Endothelial cell of umbilical vein (primary cell): ENCODE results near the gene LCLAT1. TPM values are rescaled to one million over a fixed set of nuclear protein-coding genes. Genes with fewer than 3 reads are reported as not detected.

Source experiments
- BruUV-seq: library from RNA; stranded (reverse); fragments of 400-500 nt; replicated peaks from 2 replicates; lab custom pipeline; 2021; lab: Mats Ljungman, UMichigan
- CTCF ChIA-PET: fragments of 300-600, 350-600 bp; sonication (Branson Sonifier 250); formaldehyde crosslinking; loops from one replicate; lab custom pipeline; 2021; ENCODE audit warnings: antibody characterized with exemption, inconsistent platforms; lab: Charles Lee
- POLR2A ChIA-PET: fragments of 300-600, 350-600 bp; sonication (Branson Sonifier 250); formaldehyde crosslinking; loops from one replicate; lab custom pipeline; 2021; ENCODE audit warnings: antibody characterized with exemption, inconsistent platforms; lab: Charles Lee
- DNase-seq: peaks from one replicate; pipeline ENCODE4 v3.0.0-alpha.2; 2011; ENCODE audit warnings: low read depth, low spot score
- FAIRE-seq: peaks from 2 replicates; lab custom pipeline; 2011; peaks lifted over from hg19 to GRCh38; lab: Jason Lieb, UNC
- H2AFZ ChIP-seq: 2 replicates; pipeline ENCODE4 v1.6.0; 2012; ENCODE audit warnings: low read depth, low read length, control low read depth, inconsistent platforms
- H3K27ac ChIP-seq: 2 replicates; pipeline ENCODE4 v1.5.1; 2011; ENCODE audit warnings: low read depth, mild to moderate bottlenecking, control low read depth, low read length, moderate library complexity; ENCODE audit not compliant: insufficient read depth
- H3K27me3 ChIP-seq, 2 experiments: 2 replicates each; pipeline versions ENCODE4 v1.6.0 to v1.6.1; 2011; ENCODE audit warnings: low read length in 2 of 2, mixed read lengths in 1 of 2; ENCODE audit not compliant: control insufficient read depth in 2 of 2, insufficient read depth in 2 of 2
- H3K36me3 ChIP-seq, 2 experiments: 2 replicates in 1 of 2; 3 replicates in 1 of 2; pipeline ENCODE4 v1.5.1; 2011; ENCODE audit warnings: low read length in 2 of 2, mild to moderate bottlenecking in 1 of 2, moderate library complexity in 1 of 2; ENCODE audit not compliant: control insufficient read depth in 2 of 2, insufficient read depth in 2 of 2; ENCODE audit errors: extremely low read depth in 1 of 2
- H3K4me1 ChIP-seq: 3 replicates; pipeline ENCODE4 v1.5.1; 2011; ENCODE audit warnings: mild to moderate bottlenecking, low read length; ENCODE audit not compliant: control insufficient read depth, insufficient read depth; ENCODE audit errors: extremely low read depth
- H3K4me2 ChIP-seq: 2 replicates; pipeline ENCODE4 v1.6.1; 2011; ENCODE audit warnings: low read length, control low read depth, mixed read lengths; ENCODE audit not compliant: insufficient read depth
- H3K4me3 ChIP-seq, 3 experiments: fragments of 200-600 bp in 1 of 3; sonication (generic), shearing (Covaris generic) in 1 of 3; replicated peaks in 1 of 3; 2 replicates each; pipeline ENCODE4 v1.5.1; 2011 to 2016; ENCODE audit warnings: control low read depth in 3 of 3, low read length in 3 of 3, mild to moderate bottlenecking in 2 of 3, inconsistent platforms in 1 of 3, low read depth in 1 of 3, moderate library complexity in 1 of 3; ENCODE audit not compliant: insufficient read depth in 1 of 3
- H3K79me2 ChIP-seq: 2 replicates; pipeline ENCODE4 v1.6.0; 2012; ENCODE audit warnings: low read length, inconsistent platforms; ENCODE audit not compliant: control insufficient read depth, insufficient read depth
- H3K9ac ChIP-seq: replicated peaks from 2 replicates; pipeline ENCODE3; 2011; ENCODE audit warnings: low read length, control low read depth; ENCODE audit not compliant: insufficient read depth; ENCODE audit errors: extremely low read depth
- H3K9me1 ChIP-seq: replicated peaks from 3 replicates; pipeline ENCODE4 v1.6.0; 2011; ENCODE audit warnings: mild to moderate bottlenecking, low read length; ENCODE audit not compliant: control insufficient read depth, insufficient read depth; ENCODE audit errors: extremely low read depth
- H3K9me3 ChIP-seq: replicated peaks from 2 replicates; pipeline ENCODE4 v1.5.1; 2012; ENCODE audit warnings: low read length, inconsistent platforms; ENCODE audit not compliant: control insufficient read depth, insufficient read depth
- H4K20me1 ChIP-seq: replicated peaks from 2 replicates; pipeline ENCODE3; 2011; ENCODE audit warnings: mild to moderate bottlenecking, low read length; ENCODE audit not compliant: control insufficient read depth, insufficient read depth; ENCODE audit errors: extremely low read depth
- CTCF ChIP-seq, 2 donors: IDR thresholded peaks; 1 replicate in 1 of 2; 2 replicates in 1 of 2; pipeline ENCODE4 v1.5.1; 2011; ENCODE audit warnings: low read length in 2 of 2, mild to moderate bottlenecking in 2 of 2, moderate library complexity in 2 of 2, control low read depth in 1 of 2, inconsistent platforms in 1 of 2, low read depth in 1 of 2; ENCODE audit not compliant: insufficient read depth in 1 of 2; ENCODE audit errors: extremely low read depth in 1 of 2
- EZH2 ChIP-seq: IDR thresholded peaks from 2 replicates; pipeline ENCODE4 v1.6.1; 2012; ENCODE audit warnings: borderline replicate concordance, low read depth, mild to moderate bottlenecking, moderate library complexity, low read length, inconsistent platforms; ENCODE audit not compliant: severe bottlenecking
- FOS ChIP-seq: IDR thresholded peaks from 2 replicates; pipeline ENCODE4 v1.6.1; 2011; ENCODE audit warnings: mild to moderate bottlenecking, low read length, moderate library complexity, borderline replicate concordance; ENCODE audit not compliant: insufficient read depth
- GATA2 ChIP-seq: IDR thresholded peaks from 2 replicates; pipeline ENCODE4 v1.7.0; 2011; ENCODE audit warnings: low read depth, mild to moderate bottlenecking, moderate library complexity, mixed read lengths, low read length; ENCODE audit not compliant: insufficient read length, insufficient read depth
- JUN ChIP-seq: IDR thresholded peaks from 2 replicates; pipeline ENCODE4 v1.6.1; 2011; ENCODE audit warnings: borderline replicate concordance, low read depth; ENCODE audit not compliant: insufficient read length, insufficient read depth
- MYC ChIP-seq: IDR thresholded peaks from one replicate; pipeline ENCODE4 v1.6.1; 2011; ENCODE audit warnings: mild to moderate bottlenecking, low read depth, low read length
- POLR2A ChIP-seq: IDR thresholded peaks from 2 replicates; pipeline ENCODE4 v1.6.1; 2012; ENCODE audit warnings: low read depth, mild to moderate bottlenecking, control low read depth, low read length
- POLR2AphosphoS5 ChIP-seq: IDR thresholded peaks from 2 replicates; pipeline ENCODE4 v1.6.1; 2012; ENCODE audit warnings: low read depth, mild to moderate bottlenecking, control low read depth, low read length, moderate library complexity; ENCODE audit not compliant: insufficient read depth
- dilution Hi-C: fragments of 300-500 bp; cut with MboI; formaldehyde crosslinking; loops from one replicate; pipeline ENCODE4 v1.15.0; 2019; ENCODE audit warnings: low sequenced_read_pairs; ENCODE audit not compliant: extremely low pct_ligation_motif_present
- intact Hi-C: fragments of 100-400 bp; cut with micrococcal nuclease; formaldehyde crosslinking; loops from one replicate; pipeline ENCODE4 v1.10.0; 2022
- polyA plus RNA-seq, 4 experiments: library from polyadenylated mRNA; depleted of rRNA in 3 of 4; stranded (reverse) in 3 of 4; unstranded in 1 of 4; fragments of >200 nt; gene quantifications; 2 replicates each; pipeline versions ENCODE4 v1.2.1 to v1.2.3, GENCODE V29; 2011 to 2012; ENCODE audit warnings: missing spikeins in 1 of 4
- total RNA-seq: library from RNA; stranded (reverse); gene quantifications from 2 replicates; pipeline ENCODE4 v1.2.3, GENCODE V29; 2021
- TF ChIP-seq, protein P1 (sequence below): IDR thresholded peaks from 2 replicates; pipeline ENCODE4 v1.6.1; 2011; ENCODE audit not compliant: insufficient read depth, insufficient read length

LCLAT1 gene
- total and polyA plus RNA-seq, 2 donors (not counting 3 experiments of a cell fraction or from before 2014, with no cell fraction given) = 6.1 to 20.8 TPM

DNA sequence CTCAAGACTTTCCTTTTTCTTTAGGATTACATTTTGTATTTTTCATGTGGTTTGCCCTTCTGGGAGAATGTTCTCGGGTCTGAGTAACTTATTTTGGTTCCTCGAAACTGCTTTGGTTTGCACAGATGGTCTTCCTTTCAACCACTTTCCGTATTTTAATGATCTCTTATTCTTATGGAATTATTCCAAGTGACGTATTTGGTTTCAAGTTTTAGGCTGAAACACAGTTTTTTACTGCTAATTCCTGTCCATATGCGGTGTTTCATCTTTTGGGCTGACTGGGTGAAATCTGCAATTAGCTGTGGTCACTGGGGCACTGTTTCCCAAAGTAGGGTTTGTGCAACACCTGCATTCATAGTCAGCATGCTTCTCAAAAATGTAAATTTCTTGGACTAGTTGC, 237.5 kb downstream of the LCLAT1 start:
- Histone ChIP-seq H3K9me3 (no peaks in the 10 kb centered on the region), H3K79me2 (no peaks in the 10 kb centered on the region), H3K36me3 (no peaks in the 10 kb centered on the region), H3K9me1 (no peaks in the 10 kb centered on the region), H3K4me2 (no peak overlapping the region), H2AFZ (no peak overlapping the region), H3K4me3 (no peak overlapping the region), H3K27ac (no peak overlapping the region), H3K4me1 (no peaks in the 10 kb centered on the region), H4K20me1 (no peaks in the 10 kb centered on the region), H3K9ac (no peak overlapping the region), H3K27me3 (no peaks in the 10 kb centered on the region)
- intact Hi-C loops = no loop called here
- BruUV-seq = no TSS peak
- DNase-seq (no peak), FAIRE-seq (no peak)
- TF ChIP-seq JUN (no peak), FOS (no peak), MYC (no peak), EZH2 (no peak), POLR2A (no peak), GATA2 (no peak), POLR2AphosphoS5 (no peak), CTCF (IDR thresholded peaks at IDR 0.05; ENCODE audit: extremely low read depth in 1 of 2, insufficient read depth in 1 of 2, low read depth in 1 of 2, low read length in 2 of 2) (no peak)
- TF ChIP-seq, protein P1, sequence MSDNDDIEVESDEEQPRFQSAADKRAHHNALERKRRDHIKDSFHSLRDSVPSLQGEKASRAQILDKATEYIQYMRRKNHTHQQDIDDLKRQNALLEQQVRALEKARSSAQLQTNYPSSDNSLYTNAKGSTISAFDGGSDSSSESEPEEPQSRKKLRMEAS = no peak
- dilution Hi-C loops = no loop called here
- CTCF ChIA-PET = interaction anchor here (0.7 kb wide), 1 partner anchor 1615 kb away, joined by 3 read pairs; no protein-coding TSS in a partner anchor
- POLR2A ChIA-PET = no interaction called here
